HG03159 (cell line): ENCODE results near the gene KCTD3.

Experiments
- ATAC-seq: cut with Tn5 transposase; IDR thresholded peaks from one replicate; pipeline ENCODE4 v1.9.1; 2021; ENCODE audit warnings: mild to moderate bottlenecking, moderate library complexity; ENCODE audit not compliant: unreplicated experiment

KCTD3 gene

DNA sequence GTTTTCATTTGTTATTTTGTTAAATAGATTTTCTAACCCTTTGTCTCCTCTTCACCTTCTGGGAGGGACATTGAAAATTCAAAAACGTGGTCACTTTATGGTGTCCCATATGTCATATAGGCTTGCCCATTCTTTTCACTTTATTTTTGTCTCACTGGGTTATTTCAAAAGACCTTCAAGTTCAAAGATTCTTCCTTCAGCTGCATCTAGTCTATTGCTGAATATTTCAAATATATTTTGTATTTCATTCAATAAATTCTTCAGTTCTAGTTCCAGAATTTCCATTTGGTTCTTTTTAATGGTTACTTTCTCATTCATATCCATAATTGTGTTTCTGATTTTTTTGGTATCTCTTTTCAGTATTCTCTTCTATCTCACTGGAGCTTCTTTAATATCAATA lies 11.6 kb upstream of the KCTD3 start:
- no peak for ATAC-seq

DNA sequence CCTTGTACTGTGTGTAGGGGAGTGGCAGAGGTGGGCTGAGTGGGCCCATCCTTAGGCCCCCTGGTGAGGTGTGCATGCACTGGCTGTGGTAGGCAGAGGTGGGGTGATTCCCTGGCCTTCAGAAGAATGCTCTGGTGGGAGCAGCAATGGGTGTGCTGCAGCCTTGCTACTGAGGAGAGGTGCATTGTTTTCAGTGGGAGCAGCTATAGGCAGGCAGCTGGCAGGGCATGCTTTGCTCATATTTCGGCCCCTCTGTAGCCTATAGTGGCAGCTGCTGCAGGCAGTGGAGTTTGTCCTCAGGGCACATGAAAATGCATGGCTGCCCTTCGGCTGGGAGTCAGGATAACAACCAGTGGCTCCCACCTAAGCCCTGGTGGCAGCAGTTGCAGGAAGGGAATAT lies 10.1 kb upstream of the KCTD3 start:
- no peak for ATAC-seq

DNA sequence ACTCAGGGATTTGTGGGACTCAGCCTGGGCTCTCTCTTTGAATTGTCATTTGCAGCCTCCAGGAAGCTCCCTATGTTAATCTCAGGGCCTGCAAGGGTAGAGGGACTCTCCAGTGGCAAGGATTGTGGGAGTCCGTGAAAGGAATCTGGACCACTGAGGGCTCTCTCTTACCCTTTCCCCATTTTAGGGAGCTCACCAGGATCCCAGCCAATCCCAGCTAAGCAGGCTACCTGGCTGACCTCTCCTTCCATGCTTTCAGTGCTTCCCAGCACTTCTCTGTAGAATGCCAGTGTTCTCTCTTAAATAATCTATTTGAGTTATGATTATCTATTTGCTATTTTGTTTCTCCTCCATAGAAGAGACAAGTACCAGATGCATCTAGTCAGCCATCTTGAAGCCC lies 9.6 kb upstream of the KCTD3 start:
- no peak for ATAC-seq

DNA sequence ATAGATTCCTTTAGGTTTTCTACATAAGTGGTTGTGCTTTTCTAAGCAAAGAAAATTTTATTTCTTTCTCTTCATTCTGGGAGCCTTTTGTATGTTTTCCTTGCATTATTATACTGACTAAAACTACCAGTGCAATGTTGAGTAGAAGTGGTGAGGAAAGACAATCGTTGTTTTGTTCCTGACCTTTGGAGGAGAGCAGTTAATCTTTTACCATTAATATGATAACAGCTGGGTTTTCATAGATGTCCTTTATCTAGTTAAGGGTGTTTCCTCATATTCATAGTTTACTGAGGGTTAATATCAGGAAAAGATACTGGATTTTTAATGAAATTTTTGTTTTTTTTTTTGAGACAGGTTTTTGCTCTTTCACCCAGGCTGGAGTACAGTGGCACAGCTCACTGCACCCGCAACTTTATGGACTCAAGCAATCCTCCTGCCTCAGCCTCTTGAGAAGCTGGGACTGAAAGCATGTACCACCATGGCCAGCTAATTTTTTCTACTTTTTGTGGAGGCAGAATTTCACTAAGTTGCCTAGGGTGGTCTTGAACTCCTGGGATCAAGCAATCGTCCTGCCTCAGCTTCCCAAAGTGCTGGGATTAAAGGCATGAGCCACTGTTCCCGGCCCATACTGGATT lies 9.0 kb upstream of the KCTD3 start:
- ATAC-seq = no peak

DNA sequence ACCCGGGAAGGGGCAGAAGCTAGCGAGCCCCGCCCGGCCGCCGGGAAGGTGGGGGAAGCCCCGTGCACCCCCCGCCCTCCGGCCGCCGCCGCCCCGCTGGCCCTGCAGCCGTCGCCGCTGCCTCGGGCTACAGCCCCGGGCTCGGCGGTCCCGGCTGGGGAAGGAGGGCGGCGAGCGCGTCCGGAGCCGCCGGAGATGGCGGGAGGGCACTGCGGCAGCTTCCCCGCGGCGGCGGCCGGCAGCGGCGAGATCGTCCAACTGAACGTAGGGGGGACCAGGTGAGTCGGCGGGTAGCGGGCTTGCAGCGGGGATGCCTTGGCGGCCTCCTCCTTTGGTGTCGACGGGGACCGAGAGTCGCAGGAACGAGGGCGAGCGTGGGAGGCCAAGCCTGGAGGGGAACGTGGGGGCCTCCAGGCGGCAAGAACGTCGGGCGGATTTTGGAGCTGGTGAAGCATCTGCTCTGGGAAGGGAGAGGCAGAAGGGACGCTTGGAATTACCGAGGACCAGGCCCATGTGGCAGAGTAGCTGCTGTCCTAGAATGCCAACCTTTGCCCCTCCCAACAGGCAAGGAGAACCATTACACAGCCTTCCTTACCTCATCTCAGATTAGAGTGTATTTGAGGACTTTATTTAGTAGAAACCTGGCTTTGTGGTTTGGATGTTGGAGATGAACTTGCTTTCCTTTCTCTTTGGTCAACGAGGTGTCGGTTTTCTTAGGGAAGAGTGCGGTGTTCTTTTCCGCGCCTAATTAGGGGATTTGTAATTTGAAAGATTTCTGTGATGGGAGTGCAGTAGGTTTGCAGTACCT lies 591 bp downstream of the KCTD3 start:
- ATAC-seq = peak; percentile 65

DNA sequence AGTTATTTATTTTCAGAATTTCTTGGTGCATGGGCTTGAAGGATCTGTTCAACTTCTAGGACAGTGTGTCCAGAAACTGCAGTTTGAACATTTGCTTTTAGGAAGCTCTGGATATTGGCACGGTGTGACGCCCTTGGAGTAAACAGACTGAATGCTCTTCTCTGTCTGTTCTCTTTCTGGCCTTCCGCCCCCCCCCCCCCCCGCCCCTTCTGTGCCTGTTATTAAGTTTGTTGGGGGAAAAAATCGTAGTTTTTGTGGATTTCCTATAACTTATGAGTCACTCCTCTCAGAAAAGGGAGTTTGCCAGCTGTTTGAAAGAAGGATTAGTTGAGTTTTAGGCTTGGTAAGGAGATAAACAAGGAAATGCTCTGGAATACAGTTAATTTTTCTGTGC lies 1.2 kb downstream of the KCTD3 start:
- no peak for ATAC-seq

DNA sequence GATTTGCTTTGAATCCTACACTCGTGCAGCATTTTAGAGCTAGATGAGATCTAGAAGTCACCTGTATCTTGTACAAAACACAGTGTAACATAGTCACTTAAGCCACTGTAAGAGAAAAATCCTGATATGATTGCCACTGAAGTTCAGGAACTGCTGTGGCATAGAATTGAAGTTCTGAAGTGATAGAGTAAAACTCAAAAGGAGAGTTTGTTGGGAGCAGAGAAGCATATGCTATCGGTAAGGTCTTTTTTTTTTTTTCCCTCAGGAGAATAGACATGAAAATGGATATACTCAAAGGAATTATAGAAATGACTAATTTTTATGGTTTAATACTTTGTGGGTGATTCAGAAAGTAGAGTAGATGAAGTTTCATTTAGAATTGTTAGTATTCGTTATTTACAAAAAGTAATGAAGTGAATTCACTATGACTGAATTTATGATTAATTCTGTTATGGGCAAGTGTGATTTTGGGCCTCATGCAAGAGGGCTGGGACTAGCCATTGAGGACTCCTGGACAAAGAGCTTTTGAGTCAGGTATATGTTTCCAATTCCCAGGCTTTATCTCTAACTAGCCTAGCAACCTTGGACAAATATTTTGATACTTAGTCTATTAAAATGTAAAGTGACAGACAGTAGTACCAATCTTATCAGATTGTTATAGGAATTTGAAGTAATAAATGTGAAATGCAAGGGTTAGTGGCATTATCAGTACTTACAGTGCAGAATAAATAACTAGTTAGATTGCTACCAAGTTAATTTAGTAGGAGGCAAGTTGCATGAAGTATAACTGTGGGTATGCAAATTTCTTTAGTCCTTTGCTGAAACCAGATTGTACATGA lies 3.1 kb downstream of the KCTD3 start:
- ATAC-seq = no peak

DNA sequence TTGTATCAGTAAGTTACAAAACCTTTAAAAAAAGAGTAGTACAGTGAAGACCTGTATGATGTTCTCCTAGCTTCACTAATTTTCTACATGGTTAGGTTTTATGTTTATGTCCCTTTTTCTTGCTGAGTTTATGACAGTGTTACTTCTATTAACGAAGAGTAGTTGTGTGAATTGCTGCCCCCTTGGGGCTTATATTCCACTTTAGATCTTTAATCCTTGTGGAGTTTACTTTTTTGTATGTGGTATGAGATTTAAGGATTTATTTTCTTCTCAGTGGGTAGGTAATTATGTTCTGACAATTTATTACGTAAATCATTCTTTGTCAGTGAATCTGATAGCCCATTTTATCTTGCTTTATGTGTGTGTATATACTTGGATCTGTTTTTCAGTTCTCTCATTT lies 14.8 kb downstream of the KCTD3 start:
- ATAC-seq = no peak

DNA sequence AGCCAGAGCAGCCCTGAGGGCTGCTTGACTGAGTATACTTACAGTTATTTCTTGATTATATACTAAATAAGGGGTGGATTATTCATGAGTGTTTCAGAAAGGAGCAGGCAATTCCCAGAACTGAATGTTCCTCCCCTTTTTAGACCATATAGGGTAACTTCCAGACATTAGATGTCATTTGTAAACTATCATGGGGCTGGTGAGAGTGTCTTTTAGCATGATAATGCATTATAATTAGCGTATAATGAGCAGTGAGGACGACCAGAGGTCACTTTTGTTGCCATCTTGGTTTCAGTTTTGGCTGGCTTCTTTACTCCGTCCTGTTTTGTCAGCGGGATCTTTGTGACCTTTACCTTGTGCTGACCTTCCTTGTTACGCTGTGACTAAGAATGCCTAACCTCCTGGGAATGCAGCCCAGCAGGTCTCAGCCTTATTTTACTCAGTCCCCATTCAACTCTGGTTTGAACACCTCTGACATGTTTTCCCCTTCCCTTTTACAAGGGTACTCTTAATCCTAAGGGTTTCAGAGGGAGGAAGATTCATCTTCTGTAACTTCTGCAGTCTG lies 16.2 kb downstream of the KCTD3 start:
- no peak for ATAC-seq

DNA sequence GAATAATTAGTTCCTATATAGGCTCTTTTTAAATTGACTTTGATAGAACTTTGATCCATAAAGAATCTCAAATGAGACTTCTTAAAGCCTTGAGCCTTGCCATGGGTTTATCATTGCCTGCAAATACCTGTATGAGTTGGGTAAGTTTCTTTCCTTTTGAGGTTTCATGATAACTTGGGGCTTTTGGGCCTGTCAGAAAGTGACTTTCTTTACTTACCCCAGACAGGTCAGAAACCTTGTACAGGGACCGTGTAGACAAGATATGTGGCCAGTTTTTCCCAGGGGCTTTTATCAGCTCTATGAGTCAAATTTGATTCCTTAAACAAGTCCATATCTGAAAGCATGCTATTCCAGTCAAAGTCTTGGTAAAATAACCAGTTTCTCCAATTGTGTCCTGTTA lies 17.3 kb downstream of the KCTD3 start:
- ATAC-seq = peak; percentile 60

DNA sequence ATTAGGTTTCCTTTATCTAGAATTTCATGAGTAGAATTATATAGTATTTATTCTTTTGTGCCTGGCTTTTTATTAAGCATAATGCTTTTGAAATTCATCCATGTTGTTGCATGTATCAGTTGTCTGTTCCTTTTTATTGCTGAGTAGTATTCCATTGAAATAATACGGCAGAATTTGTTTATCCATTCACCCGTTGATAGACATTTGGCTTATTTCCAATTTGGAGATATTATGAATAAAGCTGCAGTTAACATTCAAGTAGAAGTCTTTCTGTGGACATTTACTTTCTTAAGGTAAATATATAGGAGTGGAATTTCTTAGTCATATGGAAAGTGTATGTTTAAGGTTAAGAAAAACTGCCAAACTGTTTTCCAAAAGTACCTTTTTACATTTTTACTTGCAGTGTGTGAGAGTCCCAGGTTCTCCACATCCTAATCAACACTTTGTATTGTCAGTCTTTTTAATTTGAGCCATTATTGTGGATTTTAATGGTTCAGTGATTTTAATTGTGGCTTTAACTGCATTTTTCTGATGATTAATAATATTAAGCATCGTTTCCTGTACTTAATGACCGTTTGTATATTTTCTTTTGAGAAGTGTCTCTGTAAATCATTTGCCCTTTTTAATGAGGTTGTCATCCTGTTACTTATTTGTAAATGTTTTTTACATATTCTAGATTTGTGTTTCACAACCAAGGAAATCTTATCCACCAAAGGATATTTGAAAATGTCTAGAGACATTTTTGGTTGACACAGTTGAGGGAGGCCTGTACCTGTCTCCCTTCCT lies 22.7 kb downstream of the KCTD3 start:
- ATAC-seq = no peak

DNA sequence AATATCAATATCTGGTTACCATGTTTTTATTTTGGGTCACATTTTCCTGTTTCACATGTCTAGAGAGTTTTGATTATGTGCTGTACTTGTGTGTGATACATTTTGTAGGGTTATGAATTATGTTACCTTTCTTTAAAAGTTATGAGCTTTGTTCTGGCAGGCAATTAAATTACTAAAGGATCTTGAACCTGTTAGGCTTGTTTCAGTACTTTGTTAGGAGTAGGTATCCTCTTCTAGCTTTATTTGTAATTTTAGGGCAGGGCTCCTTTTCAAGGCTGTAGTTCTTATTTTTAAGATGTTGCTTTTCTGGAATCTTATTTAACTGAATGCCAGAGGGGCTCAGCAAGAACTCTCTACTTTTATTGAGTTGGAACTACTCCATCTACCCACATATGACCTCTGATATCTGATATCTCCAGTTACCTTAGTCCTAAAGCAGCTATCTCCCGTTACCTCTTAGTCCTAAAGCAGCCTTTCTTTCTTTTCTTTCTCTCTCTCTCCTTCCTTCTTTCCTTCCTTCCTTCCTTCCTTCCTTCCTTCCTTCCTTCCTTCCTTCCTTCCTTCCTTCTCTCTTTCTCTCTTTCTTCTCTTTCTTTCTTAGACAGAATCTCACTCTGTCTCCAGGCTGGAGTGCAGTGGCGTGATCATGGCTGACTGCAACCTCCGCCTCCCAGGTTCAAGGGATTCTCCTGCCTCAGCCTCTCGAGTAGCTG lies 23.8 kb downstream of the KCTD3 start:
- no peak for ATAC-seq

DNA sequence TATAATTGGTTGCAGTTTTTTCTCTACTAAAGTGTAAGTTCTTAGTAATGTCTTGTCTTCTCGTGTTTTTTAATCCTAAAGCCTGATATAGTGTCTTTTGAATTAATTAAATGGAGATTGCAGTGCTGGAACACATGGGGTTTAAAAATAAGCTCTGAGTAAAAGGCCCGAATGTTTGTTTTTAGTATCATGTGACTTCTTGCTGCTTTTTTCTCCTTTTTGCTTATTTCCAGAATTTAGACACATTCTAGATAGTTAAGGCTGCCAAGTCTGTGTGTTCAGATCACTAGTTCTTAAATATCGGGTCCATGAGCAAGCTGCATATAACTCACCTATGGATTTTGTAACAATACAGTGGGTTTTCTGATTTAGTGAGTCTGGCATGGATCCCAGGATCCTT lies 27.5 kb downstream of the KCTD3 start:
- no peak for ATAC-seq

DNA sequence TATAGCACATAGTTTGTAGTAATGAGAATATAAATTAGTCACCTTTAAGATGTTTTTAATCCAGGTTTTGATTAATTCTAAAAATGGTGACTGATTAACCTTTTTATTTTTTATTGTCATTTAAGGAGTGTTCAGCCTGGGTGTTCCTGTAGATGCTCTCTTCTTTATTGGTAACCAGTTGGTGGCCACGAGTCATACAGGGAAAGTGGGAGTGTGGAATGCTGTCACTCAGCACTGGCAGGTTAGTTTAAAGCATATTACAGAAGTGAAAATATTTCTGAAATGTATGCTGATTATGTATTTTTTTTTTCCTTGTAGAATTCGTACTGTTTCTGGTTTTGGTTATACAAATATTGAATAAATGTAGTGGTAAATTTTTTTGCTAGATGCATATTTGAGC lies 28.1 kb downstream of the KCTD3 start:
- no peak for ATAC-seq

DNA sequence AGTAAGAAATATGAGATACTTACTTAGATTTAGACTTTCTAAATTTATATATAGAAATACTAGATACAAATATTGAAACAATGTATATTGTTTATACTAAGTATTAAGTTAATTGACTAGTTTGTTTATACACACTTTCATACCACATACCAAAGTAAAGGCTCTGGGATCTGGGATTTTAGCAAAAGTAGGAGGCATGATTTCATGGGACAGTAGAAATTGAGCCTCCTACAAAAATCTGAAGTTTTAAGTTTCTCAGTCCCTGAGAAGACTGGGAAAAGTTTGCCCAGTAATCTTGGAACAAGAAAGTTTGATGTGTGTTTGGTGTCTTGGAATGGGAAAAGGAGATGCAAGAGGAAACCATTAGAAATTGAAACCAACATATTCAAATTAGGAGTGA lies 30.9 kb downstream of the KCTD3 start:
- ATAC-seq = no peak

DNA sequence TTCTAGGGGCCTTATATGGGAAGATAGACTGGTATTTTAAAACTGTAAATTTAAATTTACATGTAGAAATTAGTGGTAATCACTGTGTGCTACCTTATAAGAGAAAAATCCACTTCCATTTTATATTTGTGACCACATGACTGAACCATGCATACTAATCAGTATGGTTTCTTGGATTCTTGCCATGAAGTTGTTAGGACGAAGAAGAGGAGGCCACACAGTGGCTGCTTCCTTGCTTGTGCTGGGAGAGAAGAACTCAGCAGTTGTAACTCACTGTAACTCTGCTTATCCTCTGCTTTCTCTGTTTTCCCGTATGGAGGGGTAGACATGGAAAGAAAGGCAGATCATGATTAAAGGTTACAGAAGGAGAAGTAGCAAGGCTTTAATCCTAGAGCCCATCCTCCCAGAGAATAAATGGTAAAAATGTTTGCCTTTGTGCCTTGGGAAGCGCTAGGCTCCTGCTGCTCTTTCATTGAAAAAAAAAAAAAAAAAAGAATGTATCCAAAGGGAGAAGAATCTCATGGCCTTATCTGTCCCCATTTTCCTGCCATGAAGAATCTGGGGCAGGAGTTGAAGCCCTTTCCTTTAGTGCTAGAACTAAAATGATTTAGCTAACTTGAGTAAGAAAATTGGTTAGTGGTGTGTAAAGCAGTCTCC lies 32.4 kb downstream of the KCTD3 start:
- no peak for ATAC-seq

DNA sequence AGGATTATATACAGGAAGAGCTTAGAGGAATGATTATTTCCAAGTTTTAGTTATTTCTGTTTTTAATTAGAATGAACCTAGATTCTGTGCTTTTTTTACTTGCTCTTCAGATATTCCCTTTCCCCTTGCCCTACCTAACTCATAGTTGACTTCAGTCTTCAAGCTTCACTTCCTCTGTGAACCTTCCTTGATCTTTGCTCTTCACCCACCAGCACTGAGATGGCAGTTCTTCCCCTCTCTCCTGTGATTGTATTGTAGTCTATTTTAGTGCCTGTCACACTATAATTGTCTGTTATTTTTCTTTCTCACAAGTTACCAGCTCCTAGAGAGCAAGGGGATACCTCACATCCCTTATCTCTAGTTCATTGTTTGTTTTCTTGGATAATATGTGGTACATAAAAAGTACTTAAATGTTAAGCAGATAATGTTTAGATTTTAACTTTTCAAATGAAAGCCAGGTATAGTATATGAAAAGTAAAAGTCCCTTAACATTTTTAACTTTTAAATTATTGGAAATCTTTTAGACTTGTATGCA lies 33.2 kb downstream of the KCTD3 start:
- ATAC-seq = no peak

DNA sequence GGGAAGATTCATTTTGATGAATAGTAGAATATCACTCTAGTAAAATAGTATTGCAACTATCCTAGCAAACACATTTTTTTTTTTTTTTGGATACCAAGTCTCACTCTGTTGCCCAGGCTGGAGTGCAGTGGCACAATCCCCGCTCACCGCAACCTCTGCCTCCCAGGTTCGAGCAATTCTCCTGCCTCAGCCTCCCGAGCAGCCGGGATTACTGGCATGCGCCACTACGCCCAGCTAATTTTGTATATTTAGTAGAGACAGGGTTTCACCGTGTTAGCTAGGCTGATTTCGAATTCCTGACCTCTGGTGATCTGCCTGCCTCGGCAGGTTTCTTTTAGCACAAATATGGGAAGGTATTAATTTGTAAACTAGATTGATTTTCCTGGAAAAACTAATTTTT lies 33.8 kb downstream of the KCTD3 start:
- no peak for ATAC-seq

DNA sequence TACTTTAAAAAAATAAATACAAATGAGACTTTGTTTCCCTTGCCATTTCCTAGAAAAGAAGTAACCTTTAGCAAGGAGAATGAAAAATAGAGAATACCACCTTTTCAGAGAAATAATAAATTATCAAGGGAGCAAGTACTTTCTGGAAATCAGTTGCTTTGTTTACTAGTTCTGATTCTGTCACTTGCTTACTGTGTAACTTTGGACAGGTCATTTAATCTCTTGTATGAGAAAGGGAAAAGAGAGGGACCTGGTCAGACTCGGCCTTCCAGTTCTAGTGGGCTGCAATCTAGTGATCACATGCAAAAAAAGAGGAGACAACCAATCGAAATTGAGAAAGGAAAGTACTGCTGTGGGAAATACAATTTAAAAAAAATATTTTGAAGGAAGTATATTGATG lies 34.2 kb downstream of the KCTD3 start:
- ATAC-seq = no peak
